HepG2 (cell line): ENCODE results near the gene MC5R. TPM values are rescaled to one million over a fixed set of nuclear protein-coding genes. Genes with fewer than 3 reads are reported as not detected.

Experiments used
- BRD4 ChIP-seq: sonication (generic); formaldehyde crosslinking; IDR thresholded peaks from 2 replicates; pipeline ENCODE4 v1.4.0; 2020; ENCODE audit warnings: missing genetic modification reagents
- CC2D1A ChIP-seq: sonication (generic); formaldehyde crosslinking; IDR thresholded peaks from 2 replicates; pipeline ENCODE4 v1.8.1; 2023; ENCODE audit warnings: mild to moderate bottlenecking, missing genetic modification reagents
- EHMT2 ChIP-seq: fragments of 200-600 bp; sonication (generic); IDR thresholded peaks from 2 replicates; pipeline ENCODE4 v1.7.0; 2017; ENCODE audit warnings: antibody characterized with exemption, low read depth, low read length, borderline replicate concordance
- FIP1L1 ChIP-seq: fragments of 200-400 bp; formaldehyde crosslinking; IDR thresholded peaks from 2 replicates; pipeline ENCODE4 v1.6.1; 2018; ENCODE audit warnings: low read depth, mild to moderate bottlenecking, low read length, moderate library complexity, borderline replicate concordance; ENCODE audit not compliant: insufficient read depth
- HMGXB4 ChIP-seq, 2 experiments: sonication (generic) in 1 of 2; formaldehyde crosslinking in 1 of 2; IDR thresholded peaks; 2 replicates each; pipeline versions ENCODE4 v1.4.0 to v1.6.1; 2018 to 2020; ENCODE audit warnings: missing genetic modification reagents in 2 of 2, borderline replicate concordance in 1 of 2, low read depth in 1 of 2, mild to moderate bottlenecking in 1 of 2, missing biosample characterization in 1 of 2
- HNRNPLL ChIP-seq: fragments of 200-400 bp; formaldehyde crosslinking; IDR thresholded peaks from 2 replicates; pipeline ENCODE4 v1.6.1; 2017; ENCODE audit warnings: mild to moderate bottlenecking, low read depth, low read length; ENCODE audit not compliant: poor library complexity, severe bottlenecking
- HOXD1 ChIP-seq: sonication (generic); formaldehyde crosslinking; IDR thresholded peaks from 2 replicates; pipeline ENCODE4 v1.5.0; 2020; ENCODE audit warnings: missing genetic modification reagents
- IRF9 ChIP-seq: sonication (generic); formaldehyde crosslinking; IDR thresholded peaks from 2 replicates; pipeline ENCODE4 v1.8.0; 2022; ENCODE audit warnings: missing genetic modification reagents, mild to moderate bottlenecking, borderline replicate concordance
- KDM2A ChIP-seq: sonication (generic); formaldehyde crosslinking; IDR thresholded peaks from 2 replicates; pipeline ENCODE4 v1.4.0; 2020; ENCODE audit warnings: low read depth, missing genetic modification reagents, borderline replicate concordance
- KDM3A ChIP-seq: IDR thresholded peaks from 2 replicates; pipeline ENCODE4 v1.6.1; 2018; ENCODE audit warnings: low read depth, missing compliant biosample characterization
- MIER2 ChIP-seq: IDR thresholded peaks from 2 replicates; pipeline ENCODE4 v1.6.1; 2016; ENCODE audit warnings: missing biosample characterization, missing genetic modification reagents
- PATZ1 ChIP-seq: sonication (generic); formaldehyde crosslinking; IDR thresholded peaks from 2 replicates; pipeline ENCODE4 v1.4.0; 2020; ENCODE audit warnings: missing genetic modification reagents
- PAWR ChIP-seq: sonication (generic); formaldehyde crosslinking; IDR thresholded peaks from 2 replicates; pipeline ENCODE4 v1.4.0; 2020; ENCODE audit warnings: missing genetic modification reagents, mild to moderate bottlenecking, borderline replicate concordance
- RAD21 ChIP-seq: fragments of 450-650 bp; formaldehyde crosslinking; IDR thresholded peaks from 2 replicates; pipeline ENCODE4 v1.5.0; 2020; ENCODE audit warnings: mild to moderate bottlenecking
- SPEN ChIP-seq: sonication (generic); formaldehyde crosslinking; IDR thresholded peaks from 2 replicates; pipeline ENCODE4 v1.5.1; 2020; ENCODE audit warnings: low read depth, mild to moderate bottlenecking, missing genetic modification reagents
- TRIM24 ChIP-seq: sonication (generic); formaldehyde crosslinking; IDR thresholded peaks from 2 replicates; pipeline ENCODE4 v1.8.0; 2022; ENCODE audit warnings: mild to moderate bottlenecking, missing genetic modification reagents
- ZNF136 ChIP-seq: sonication (generic); formaldehyde crosslinking; IDR thresholded peaks from 2 replicates; pipeline ENCODE4 v1.8.1; 2022; ENCODE audit warnings: low read depth, mild to moderate bottlenecking, moderate library complexity, missing genetic modification reagents
- ZNF292 ChIP-seq: sonication (generic); formaldehyde crosslinking; IDR thresholded peaks from 2 replicates; pipeline ENCODE4 v1.8.1; 2022; ENCODE audit warnings: mild to moderate bottlenecking, low read depth, missing genetic modification reagents, borderline replicate concordance
- ZNF761 ChIP-seq: sonication (generic); formaldehyde crosslinking; conservative IDR thresholded peaks from 2 replicates; pipeline ENCODE4 v1.4.0; 2020; ENCODE audit warnings: mild to moderate bottlenecking, missing genetic modification reagents
- polyA plus RNA-seq, 8 experiments: library from polyadenylated mRNA; depleted of rRNA in 3 of 8; stranded (reverse) in 7 of 8; unstranded in 1 of 8; fragments of >200 nt; fragmentation: Illumina TruSeq in 4 of 8; extraction: Trizol in 4 of 8; gene quantifications; 2 replicates each; pipeline versions ENCODE4 v1.2.1 to v1.2.3, GENCODE V29; 2011 to 2016; ENCODE audit warnings: low read depth in 4 of 8, missing spikeins in 1 of 8, mixed read lengths in 1 of 8; ENCODE audit not compliant: insufficient read depth in 1 of 8
- total RNA-seq, 5 experiments: library from RNA; depleted of rRNA; stranded (reverse); fragments of >200 nt; fragmentation: Illumina TruSeq; extraction: Trizol; gene quantifications; 2 replicates each; pipeline ENCODE4 v1.2.3, GENCODE V29; 2016; ENCODE audit warnings: low read depth in 1 of 5
- TF ChIP-seq, protein P1 (sequence below): sonication (generic); formaldehyde crosslinking; IDR thresholded peaks from 2 replicates; pipeline ENCODE4 v1.9.0; 2022; ENCODE audit warnings: missing genetic modification reagents, mild to moderate bottlenecking, borderline replicate concordance
- TF ChIP-seq, protein P2 (sequence below): sonication (generic); formaldehyde crosslinking; IDR thresholded peaks from 2 replicates; pipeline ENCODE4 v1.4.0; 2020; ENCODE audit warnings: missing genetic modification reagents

MC5R gene
- total and polyA plus RNA-seq, 2 of the 13 experiments (the other 11 are each of a cell fraction or from before 2014, with no cell fraction given): not detected

- TF ChIP-seq HNRNPLL: peak; percentile 26
- 0 out of 2 replicates have a peak, but pooled peaks have one; percentile 38 for TF ChIP-seq SPEN
- no peak for TF ChIP-seq ZNF292
- TF ChIP-seq, protein P1, sequence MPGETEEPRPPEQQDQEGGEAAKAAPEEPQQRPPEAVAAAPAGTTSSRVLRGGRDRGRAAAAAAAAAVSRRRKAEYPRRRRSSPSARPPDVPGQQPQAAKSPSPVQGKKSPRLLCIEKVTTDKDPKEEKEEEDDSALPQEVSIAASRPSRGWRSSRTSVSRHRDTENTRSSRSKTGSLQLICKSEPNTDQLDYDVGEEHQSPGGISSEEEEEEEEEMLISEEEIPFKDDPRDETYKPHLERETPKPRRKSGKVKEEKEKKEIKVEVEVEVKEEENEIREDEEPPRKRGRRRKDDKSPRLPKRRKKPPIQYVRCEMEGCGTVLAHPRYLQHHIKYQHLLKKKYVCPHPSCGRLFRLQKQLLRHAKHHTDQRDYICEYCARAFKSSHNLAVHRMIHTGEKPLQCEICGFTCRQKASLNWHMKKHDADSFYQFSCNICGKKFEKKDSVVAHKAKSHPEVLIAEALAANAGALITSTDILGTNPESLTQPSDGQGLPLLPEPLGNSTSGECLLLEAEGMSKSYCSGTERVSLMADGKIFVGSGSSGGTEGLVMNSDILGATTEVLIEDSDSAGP (CRISPR knock-in tag): peak; percentile 19; the same call in 1 of the 2 replicates
- TF ChIP-seq EHMT2: peak; percentile 71; the same call in 1 of the 2 replicates
- no peak for TF ChIP-seq ZNF761
- TF ChIP-seq, protein P2, sequence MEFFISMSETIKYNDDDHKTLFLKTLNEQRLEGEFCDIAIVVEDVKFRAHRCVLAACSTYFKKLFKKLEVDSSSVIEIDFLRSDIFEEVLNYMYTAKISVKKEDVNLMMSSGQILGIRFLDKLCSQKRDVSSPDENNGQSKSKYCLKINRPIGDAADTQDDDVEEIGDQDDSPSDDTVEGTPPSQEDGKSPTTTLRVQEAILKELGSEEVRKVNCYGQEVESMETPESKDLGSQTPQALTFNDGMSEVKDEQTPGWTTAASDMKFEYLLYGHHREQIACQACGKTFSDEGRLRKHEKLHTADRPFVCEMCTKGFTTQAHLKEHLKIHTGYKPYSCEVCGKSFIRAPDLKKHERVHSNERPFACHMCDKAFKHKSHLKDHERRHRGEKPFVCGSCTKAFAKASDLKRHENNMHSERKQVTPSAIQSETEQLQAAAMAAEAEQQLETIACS (CRISPR knock-in tag): no peak
- no peak for TF ChIP-seq TRIM24
- no peak for TF ChIP-seq CC2D1A (CRISPR knock-in tag)
- no peak for TF ChIP-seq HOXD1 (CRISPR knock-in tag)
- TF ChIP-seq MIER2 (CRISPR knock-in tag): no peak
- TF ChIP-seq FIP1L1: no peak
- TF ChIP-seq IRF9 (CRISPR knock-in tag): no peak
- peak; percentile 64; a peak in 3 of 4 replicates for TF ChIP-seq HMGXB4 (CRISPR knock-in tag; IDR thresholded peaks at IDR 0.05; ENCODE audit: borderline replicate concordance in 1 of 2, low read depth in 1 of 2)
- TF ChIP-seq BRD4 (CRISPR knock-in tag): no peak
- TF ChIP-seq KDM2A (CRISPR knock-in tag): peak; percentile 79; the same call in 1 of the 2 replicates
- TF ChIP-seq PAWR (CRISPR knock-in tag): no peak
- no peak for TF ChIP-seq ZNF136 (CRISPR knock-in tag)
- TF ChIP-seq KDM3A (CRISPR knock-in tag): 0 out of 2 replicates have a peak, but pooled peaks have one; percentile 45
- TF ChIP-seq RAD21: peak; percentile 95
- TF ChIP-seq PATZ1 (CRISPR knock-in tag): peak; percentile 18; the same call in 1 of the 2 replicates
These were observed at the start of gene MC5R (continued) for GRCh38 chr18:13823707-13824395.
